K562 (cell line): Measurements from ENCODE around the gene SLC25A42. TPM values are rescaled to one million over a fixed set of nuclear protein-coding genes. Genes with fewer than 3 reads are reported as not detected.

ENCODE experiments used
- ASH1L ChIP-seq: fragments of 450-650 bp; IDR thresholded peaks from 2 replicates; pipeline ENCODE4 v1.6.1; 2018; ENCODE audit warnings: borderline replicate concordance, mild to moderate bottlenecking, low read depth; ENCODE audit not compliant: partially characterized antibody
- ATF1 ChIP-seq, 2 experiments: fragments of 450-650 bp in 1 of 2; IDR thresholded peaks; 2 replicates each; pipeline ENCODE4 v1.6.1; 2016; ENCODE audit warnings: missing compliant biosample characterization in 1 of 2, missing genetic modification characterization in 1 of 2
- FOXM1 ChIP-seq, 2 experiments: fragments of 450-650 bp in 1 of 2; sonication (generic) in 1 of 2; formaldehyde crosslinking in 1 of 2; IDR thresholded peaks; 2 replicates each; pipeline versions ENCODE4 v1.6.1 to v1.9.0; 2017 to 2022; ENCODE audit warnings: low read depth in 2 of 2, mild to moderate bottlenecking in 2 of 2, missing genetic modification reagents in 1 of 2, moderate library complexity in 1 of 2
- HDAC3 ChIP-seq: fragments of 450-650 bp; IDR thresholded peaks from 2 replicates; pipeline ENCODE4 v1.6.1; 2018; ENCODE audit warnings: borderline replicate concordance, mild to moderate bottlenecking, moderate library complexity; ENCODE audit not compliant: partially characterized antibody
- MEIS2 ChIP-seq: fragments of 450-650 bp; IDR thresholded peaks from 2 replicates; pipeline ENCODE4 v1.6.1; 2014; ENCODE audit warnings: mild to moderate bottlenecking; ENCODE audit not compliant: partially characterized antibody
- SMARCC2 ChIP-seq: fragments of 450-650 bp; IDR thresholded peaks from 2 replicates; pipeline ENCODE4 v1.6.1; 2017; ENCODE audit warnings: antibody characterized with exemption, moderate library complexity, mild to moderate bottlenecking, low read depth
- XRCC4 ChIP-seq: IDR thresholded peaks from one replicate; pipeline ENCODE4 v1.6.1; 2011; ENCODE audit not compliant: insufficient read depth, insufficient read length; ENCODE audit errors: extremely low read depth
- ZNF146 ChIP-seq: IDR thresholded peaks from one replicate; pipeline ENCODE4 v1.6.1; 2018; ENCODE audit warnings: missing compliant biosample characterization; ENCODE audit not compliant: unreplicated experiment
- ZNF699 ChIP-seq: fragments of 250-450 bp; sonication (Bioruptor Pico); IDR thresholded peaks from 2 replicates; pipeline ENCODE4 v1.8.0; 2021; ENCODE audit warnings: mild to moderate bottlenecking, moderate library complexity; ENCODE audit not compliant: insufficient replicate concordance
- polyA plus RNA-seq, 8 experiments: library from polyadenylated mRNA; depleted of rRNA in 4 of 8; stranded (reverse) in 5 of 8; unstranded in 3 of 8; fragments of >200 nt; fragmentation: Nextera tagmentation in 2 of 8; fragmentation: Illumina TruSeq in 1 of 8; extraction: Ambion mirVana in 2 of 8; extraction: Trizol in 1 of 8; gene quantifications; 2 replicates each; pipeline versions ENCODE4 v1.2.1 to v1.2.3, GENCODE V29; 2011 to 2014; ENCODE audit warnings: inconsistent platforms in 1 of 8, missing spikeins in 1 of 8
- total RNA-seq, 7 experiments: library from RNA; depleted of rRNA in 6 of 7; stranded (reverse); fragments of >200 nt in 6 of 7; fragmentation: Illumina TruSeq in 2 of 7; extraction: Trizol in 2 of 7; gene quantifications; 2 replicates each; pipeline versions ENCODE4 v1.2.1 to v1.2.3, GENCODE V29; 2011 to 2021; ENCODE audit warnings: low replicate concordance in 1 of 7
- TF ChIP-seq, protein P1 (sequence below), 2 experiments: fragments of 450-650 bp in 1 of 2; sonication (generic) in 1 of 2; formaldehyde crosslinking in 1 of 2; IDR thresholded peaks; 2 replicates each; pipeline versions ENCODE4 v1.7.1 to v1.9.0; 2016 to 2022; ENCODE audit warnings: inconsistent platforms in 1 of 2, mild to moderate bottlenecking in 1 of 2, missing genetic modification reagents in 1 of 2
- TF ChIP-seq, protein P2 (sequence below): sonication (generic); formaldehyde crosslinking; IDR thresholded peaks from 2 replicates; pipeline ENCODE4 v1.8.0; 2022; ENCODE audit warnings: mild to moderate bottlenecking, low read depth, missing genetic modification reagents
- TF ChIP-seq, protein P3 (sequence below): sonication (generic); formaldehyde crosslinking; IDR thresholded peaks from 2 replicates; pipeline ENCODE4 v1.8.1; 2023; ENCODE audit warnings: mild to moderate bottlenecking, missing genetic modification reagents

SLC25A42 gene
- total and polyA plus RNA-seq, 9 of the 15 experiments (the other 6 are each of a cell fraction or from before 2014, with no cell fraction given), result 0.59 to 32.2 (median 14.1) TPM

DNA sequence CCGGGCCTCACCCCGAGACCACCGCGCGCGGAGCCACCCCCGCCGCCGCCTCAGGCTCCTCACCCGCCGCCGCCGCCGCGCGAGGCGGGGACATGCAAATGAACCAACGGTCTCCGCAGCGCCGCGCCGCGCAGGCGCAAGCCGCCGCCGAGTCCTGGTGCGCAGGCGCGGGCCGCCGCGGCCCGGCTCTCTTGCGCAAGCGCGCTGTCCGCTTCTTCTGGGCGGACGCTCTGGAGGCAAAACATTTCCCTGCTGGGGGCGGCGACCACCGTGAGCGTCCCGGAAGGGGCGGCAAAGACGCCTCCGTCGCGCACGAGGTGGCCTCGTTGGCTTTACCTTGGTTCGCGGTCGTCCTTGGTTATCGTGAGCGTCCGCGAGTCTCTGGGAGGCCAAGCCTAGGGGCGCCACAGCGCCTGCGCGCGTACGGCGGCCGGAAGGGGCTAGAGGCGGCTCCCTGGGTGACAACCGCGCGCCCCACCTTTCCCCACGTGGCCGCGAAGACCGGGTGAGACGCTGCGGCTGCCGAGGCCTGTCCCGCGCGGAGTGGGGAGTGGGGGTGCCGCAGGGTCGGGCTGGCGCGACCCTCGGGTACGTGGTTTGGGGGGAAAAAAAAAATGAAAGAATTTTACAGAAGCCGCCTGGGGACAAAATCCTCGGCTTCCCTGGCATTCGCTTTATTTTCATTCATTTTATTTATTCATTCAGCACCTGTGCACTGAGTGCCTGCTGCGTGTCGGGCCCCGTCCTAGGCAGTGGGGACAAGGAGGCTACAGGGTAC, 30.2 kb upstream of the SLC25A42 start, which contains the start of the genes ARMC6 and SUGP2 (continued):
- TF ChIP-seq, protein P1, sequence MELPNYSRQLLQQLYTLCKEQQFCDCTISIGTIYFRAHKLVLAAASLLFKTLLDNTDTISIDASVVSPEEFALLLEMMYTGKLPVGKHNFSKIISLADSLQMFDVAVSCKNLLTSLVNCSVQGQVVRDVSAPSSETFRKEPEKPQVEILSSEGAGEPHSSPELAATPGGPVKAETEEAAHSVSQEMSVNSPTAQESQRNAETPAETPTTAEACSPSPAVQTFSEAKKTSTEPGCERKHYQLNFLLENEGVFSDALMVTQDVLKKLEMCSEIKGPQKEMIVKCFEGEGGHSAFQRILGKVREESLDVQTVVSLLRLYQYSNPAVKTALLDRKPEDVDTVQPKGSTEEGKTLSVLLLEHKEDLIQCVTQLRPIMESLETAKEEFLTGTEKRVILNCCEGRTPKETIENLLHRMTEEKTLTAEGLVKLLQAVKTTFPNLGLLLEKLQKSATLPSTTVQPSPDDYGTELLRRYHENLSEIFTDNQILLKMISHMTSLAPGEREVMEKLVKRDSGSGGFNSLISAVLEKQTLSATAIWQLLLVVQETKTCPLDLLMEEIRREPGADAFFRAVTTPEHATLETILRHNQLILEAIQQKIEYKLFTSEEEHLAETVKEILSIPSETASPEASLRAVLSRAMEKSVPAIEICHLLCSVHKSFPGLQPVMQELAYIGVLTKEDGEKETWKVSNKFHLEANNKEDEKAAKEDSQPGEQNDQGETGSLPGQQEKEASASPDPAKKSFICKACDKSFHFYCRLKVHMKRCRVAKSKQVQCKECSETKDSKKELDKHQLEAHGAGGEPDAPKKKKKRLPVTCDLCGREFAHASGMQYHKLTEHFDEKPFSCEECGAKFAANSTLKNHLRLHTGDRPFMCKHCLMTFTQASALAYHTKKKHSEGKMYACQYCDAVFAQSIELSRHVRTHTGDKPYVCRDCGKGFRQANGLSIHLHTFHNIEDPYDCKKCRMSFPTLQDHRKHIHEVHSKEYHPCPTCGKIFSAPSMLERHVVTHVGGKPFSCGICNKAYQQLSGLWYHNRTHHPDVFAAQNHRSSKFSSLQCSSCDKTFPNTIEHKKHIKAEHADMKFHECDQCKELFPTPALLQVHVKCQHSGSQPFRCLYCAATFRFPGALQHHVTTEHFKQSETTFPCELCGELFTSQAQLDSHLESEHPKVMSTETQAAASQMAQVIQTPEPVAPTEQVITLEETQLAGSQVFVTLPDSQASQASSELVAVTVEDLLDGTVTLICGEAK (IDR thresholded peaks at IDR 0.05), result peak; percentile 56; the same call in 1 of the 2 replicates
- TF ChIP-seq, protein P1 (CRISPR knock-in tag; IDR thresholded peaks at IDR 0.05), result no peak
- TF ChIP-seq ASH1L (no peak), ZNF146 (CRISPR knock-in tag) (no peak), HDAC3 (no peak), ATF1 (CRISPR knock-in tag; IDR thresholded peaks at IDR 0.05) (no peak), ATF1 (tag; IDR thresholded peaks at IDR 0.05) (peak; percentile 68; the same call in 1 of the 2 replicates), ZNF699 (CRISPR knock-in tag) (no peak), SMARCC2 (0 out of 2 replicates have a peak, but pooled peaks have one; percentile 18), XRCC4 (no peak), MEIS2 (peak; percentile 100), FOXM1 (IDR thresholded peaks at IDR 0.05; ENCODE audit: low read depth) (no peak), FOXM1 (CRISPR knock-in tag; IDR thresholded peaks at IDR 0.05; ENCODE audit: low read depth) (peak; percentile 49; the same call in 1 of the 2 replicates)
- TF ChIP-seq, protein P2, sequence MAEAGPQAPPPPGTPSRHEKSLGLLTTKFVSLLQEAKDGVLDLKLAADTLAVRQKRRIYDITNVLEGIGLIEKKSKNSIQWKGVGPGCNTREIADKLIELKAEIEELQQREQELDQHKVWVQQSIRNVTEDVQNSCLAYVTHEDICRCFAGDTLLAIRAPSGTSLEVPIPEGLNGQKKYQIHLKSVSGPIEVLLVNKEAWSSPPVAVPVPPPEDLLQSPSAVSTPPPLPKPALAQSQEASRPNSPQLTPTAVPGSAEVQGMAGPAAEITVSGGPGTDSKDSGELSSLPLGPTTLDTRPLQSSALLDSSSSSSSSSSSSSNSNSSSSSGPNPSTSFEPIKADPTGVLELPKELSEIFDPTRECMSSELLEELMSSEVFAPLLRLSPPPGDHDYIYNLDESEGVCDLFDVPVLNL (CRISPR knock-in tag), result 0 out of 2 replicates have a peak, but pooled peaks have one; percentile 20
- TF ChIP-seq, protein P3, sequence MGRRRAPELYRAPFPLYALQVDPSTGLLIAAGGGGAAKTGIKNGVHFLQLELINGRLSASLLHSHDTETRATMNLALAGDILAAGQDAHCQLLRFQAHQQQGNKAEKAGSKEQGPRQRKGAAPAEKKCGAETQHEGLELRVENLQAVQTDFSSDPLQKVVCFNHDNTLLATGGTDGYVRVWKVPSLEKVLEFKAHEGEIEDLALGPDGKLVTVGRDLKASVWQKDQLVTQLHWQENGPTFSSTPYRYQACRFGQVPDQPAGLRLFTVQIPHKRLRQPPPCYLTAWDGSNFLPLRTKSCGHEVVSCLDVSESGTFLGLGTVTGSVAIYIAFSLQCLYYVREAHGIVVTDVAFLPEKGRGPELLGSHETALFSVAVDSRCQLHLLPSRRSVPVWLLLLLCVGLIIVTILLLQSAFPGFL (CRISPR knock-in tag), result peak; percentile 94
